Kidney glomerular epithelial cell (primary cell): ENCODE results near the gene IHH.
A peak's percentile ranks its signal among the peaks of the same experiment; 100 is the strongest.

Experiments used
- DNase-seq: peaks from one replicate; lab custom pipeline; 2025; lab: John Stamatoyannopoulos, UW

IHH gene

DNA sequence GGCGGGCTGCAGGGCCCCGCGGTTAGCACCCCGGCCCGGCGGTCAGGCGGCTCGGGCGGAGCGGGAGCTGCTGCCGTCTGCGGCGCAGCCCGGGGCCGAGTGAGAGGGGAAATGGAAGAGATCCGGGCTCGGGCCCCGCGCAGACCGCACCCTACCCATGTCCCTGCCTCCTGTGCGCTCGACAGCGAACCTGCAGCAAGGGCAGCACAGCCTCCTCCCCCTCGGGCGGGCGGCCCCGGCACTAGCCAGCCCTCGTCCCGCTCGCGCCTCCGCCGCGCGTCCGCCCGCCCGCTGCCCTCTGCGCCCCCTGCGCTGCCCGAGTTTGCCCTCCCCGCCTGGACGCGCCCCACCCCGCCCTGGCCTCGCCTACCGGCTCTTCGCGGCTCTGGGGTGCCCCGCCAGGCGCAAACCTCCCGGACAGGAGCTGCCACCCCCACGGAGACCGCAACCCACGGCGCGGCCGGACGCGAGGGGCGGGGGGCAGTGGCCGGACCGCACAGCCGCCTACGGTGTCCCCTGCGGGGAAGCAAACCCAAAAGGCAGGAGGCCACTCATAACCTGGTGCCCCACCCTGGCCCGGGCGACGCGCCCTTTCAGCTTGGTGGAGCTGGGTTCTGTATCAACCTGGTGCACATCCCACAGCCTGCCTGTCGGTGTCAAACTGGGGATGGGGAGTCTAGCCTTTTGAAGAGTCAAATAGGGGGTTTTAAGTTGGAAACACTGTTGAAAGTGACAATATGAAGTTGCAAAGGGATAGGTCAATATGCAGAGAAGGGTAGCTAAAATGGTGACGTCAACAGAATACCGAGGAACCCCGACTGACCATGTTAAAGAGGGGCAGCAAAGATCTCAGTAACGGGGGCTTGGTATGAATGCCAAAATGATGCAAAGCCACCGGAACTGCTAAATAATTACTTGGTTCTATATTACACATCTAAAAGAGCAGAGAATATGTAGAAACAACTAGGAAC is at the start of gene IHH:
TSS of gene IHH (minus strand) at position 101 of the 971 bp plus-strand sequence. CDS start 454 bp downstream, outside the sequence.
- DNase-seq: no peak

DNA sequence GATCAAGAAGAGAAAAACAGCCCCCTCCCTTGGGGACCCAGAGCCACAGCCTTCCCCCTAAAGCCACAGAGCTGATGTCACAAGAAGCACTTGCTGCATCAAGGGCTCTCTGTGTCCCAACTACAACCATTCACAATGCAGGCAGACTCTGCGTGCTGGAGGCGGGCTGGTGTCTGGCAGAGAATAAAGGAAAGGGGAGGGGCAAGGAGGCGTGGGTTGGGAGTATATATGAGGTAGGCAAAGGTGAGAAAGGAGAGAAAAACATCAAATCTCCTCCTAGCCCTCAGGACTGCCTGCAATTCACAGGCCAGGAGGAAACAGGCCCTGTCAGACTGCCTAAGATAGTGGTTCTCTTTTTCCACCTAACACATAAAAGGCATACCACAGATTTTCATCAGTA is 48.8 kb upstream of the IHH start:
- no peak for DNase-seq

DNA sequence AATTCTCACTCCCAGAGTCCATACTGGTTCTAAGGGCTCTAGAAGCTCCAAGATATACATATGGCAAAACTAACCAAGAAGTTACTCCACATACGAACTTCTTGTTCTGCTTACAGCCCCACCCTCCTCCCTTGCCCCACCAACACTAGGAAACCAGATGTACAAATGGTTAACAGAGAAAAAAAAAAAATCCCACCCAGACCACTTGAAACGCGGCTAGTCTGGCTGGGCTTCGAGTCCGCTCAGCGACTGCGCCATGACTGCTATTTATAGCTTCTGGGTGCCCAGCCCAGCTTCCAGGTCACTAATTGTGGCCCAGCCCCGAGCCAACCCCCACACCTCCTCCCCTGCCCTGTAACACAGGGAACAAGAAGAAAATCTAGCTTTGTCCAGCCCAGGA is 47.0 kb upstream of the IHH start:
- no peak for DNase-seq

DNA sequence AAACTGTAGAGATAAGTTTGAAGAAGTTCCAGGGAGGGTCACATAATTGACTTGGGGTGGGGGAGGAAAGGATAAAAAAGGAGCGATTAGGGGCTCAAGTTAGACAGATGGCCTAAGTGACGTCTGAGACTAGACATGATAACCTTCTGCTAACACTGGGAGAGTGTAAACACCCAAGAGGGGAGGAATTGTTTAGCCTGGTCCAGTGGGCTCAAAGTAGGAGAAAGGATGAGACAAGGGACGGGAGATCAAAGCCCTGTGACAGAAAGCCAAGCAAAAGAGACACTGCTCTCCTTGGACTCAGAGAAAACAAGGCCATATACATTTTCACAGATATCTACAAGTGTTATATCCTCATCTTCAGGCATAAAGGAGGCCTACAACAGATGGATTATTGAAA is 45.5 kb upstream of the IHH start:
- DNase-seq: no peak

DNA sequence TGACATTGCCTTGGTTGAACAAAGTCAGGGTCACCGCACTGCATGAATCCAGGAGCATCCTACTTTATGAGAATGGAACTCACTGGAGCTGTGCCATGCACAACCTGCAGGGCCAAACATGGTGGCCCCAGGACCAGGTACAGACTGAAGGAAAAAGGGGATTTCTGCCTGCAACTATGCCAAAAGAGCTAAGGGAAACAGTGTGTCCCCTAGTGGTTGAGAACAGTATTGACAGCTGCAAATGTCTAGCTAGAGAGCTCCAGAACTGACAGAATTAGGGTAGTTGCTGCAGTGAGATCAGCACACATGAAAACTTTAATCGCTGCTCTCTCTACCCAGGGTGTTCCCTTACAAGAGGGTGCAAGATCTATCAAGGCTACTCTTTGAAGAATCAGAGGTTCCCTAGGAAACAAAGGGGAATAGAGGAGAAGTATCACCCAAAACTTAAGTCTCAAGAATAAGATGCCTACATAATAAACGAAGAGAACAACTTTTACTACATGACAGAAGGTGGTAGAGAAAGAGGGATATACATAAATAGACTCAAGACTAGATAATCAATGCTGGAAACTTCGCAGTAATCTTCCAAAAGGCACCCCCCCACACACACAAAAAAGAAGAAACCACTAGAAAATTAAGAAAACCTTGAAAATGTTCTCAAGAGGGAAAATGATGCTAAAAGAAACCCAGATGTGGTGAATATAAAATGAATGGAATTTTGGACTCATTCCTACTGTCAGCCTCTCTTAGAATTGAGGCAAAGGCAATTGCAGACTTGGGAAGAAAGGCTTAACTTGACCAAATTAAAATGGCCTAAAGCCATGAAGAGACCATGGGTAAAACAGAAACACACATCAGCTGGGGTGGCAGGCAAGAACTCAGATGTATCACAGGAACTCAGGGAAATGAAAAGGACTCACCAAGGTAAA is 43.6 kb upstream of the IHH start:
- DNase-seq: peak; percentile 33

DNA sequence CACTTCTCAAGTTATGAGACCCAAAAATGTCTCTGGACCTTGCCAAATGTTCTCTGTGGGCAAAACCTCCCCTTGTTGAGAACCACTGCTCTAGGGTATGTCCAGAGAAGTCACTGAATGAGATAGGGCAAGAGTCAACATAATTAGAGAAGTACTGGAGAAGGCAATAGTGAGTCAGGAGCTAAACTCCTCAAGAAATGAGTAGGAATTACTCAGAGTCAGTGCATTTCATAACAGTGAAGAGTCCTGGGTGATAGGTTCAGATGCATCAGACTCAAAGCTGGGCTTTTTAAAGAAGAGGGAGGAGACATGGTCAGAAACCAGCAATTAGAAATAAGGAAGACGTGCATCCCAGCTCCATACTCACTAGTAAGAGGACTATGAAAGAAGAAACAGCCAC is 38.6 kb upstream of the IHH start:
- DNase-seq: peak; percentile 3

DNA sequence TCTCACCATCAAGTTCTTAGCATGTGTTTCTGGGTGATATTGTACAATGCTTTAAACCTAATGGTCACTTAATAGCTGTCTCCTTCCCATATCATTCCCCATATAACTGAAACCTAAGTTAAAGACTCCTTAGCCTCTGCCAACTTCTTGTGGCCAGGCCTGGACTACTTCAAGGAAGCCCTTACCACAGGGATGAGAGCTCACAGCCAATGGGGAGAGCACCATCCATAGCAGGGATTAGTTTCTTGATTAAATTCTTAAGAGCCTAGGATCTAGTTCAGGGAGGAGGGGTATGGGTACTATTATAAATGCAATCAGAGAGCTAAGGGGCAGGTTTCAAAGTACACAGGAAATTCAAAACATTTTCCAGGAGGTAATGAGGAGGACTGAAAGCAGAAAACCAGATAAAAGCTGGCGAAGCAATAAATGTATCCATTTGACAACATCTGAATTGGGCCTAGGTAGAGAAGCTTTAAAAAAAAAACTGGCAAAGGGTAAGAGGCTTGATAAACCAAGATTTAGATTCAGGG is 34.8 kb upstream of the IHH start:
- no peak for DNase-seq

DNA sequence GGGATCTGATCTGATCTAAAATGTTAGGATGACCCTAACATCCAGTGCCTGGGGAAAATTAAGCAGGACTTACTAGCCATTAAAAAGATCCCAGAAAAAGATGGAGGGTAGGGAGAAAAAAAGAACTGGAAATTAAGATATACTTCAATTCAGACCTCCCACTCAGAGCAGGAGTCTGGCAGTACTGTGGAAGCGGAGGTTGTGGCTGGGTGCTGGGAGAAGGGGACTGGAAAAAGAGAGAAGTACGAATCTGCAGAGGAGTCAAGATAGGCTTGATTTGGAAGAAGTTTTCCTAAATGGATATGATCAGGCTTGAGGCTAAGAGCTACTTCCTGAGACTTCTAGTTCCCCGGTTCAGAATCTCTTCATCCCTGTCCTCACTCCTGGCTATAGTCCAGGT is 33.5 kb upstream of the IHH start:
- DNase-seq: no peak

DNA sequence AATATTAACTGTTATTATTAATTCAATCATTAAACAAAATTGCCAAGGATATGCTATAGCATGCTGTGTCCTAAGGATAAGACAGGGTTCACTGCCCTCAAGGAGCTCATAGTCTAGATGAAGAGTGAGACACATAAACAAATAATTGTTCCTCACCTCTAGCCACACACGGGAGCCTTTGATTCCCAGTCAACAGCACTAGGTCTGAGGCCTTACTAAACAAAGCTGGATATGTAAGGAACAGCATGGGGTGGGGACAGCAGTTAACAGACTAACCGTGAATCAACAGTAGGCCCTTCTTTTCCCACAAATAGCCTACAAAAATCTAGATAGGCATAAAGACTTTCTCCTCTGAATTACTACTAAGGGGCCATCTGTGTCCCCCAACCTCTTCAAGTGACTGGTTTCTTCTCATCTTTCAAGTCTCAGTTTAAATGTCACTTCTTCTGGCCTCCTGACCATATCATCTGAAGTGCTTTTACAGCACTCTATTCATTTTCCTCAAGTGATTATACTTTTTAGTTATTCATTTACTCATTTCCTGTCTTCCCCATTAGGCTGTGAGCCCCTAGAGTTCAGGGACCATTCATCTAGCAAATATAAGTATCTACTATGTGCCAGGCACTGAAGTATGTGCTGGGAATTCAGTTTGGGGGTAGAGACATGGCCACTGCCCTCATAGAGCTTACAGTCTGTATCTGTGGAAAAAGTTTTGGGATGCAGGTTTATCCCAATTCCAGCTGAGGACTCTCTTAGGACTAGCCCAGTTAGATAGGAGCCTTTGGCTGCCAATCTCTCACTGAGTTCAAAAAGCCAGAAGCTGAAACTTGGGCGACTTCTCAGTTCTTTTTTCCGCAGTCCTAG is 29.9 kb upstream of the IHH start:
- DNase-seq: no peak

DNA sequence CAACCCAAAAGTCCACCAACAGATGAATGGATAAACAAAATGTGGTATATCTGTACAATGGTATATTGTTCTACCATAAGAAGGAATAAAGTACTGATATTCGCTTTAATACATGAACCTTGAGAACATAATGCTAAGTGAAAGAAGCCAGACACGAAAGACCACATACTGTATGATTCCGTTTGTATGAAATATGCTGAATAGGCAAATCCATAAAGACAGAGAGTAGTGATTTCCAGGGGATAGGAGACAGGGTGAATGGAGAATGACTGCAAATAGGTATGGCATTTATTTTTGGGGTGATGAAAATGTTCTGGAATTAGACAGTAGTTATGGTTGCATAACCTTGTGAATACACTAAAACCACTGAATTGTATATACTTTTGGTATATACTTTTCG is 28.6 kb upstream of the IHH start:
- DNase-seq: no peak

DNA sequence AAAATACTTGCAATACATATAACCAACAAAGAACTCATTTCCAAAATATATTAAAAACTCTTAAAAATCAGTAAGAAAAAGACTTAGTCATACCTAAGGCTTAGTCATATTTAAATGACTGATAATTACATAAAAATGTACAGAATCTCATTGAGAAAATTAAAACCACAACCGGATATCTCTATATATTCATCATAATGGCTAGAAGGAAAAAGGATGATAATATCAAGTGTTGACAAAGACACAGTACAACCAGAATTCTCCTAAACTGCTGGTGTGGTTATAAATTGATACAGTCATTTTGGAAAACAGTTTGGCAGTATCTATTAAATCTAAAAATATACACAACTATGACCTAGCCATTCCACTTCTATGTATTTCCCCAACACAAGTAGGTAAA is 27.1 kb upstream of the IHH start:
- no peak for DNase-seq

DNA sequence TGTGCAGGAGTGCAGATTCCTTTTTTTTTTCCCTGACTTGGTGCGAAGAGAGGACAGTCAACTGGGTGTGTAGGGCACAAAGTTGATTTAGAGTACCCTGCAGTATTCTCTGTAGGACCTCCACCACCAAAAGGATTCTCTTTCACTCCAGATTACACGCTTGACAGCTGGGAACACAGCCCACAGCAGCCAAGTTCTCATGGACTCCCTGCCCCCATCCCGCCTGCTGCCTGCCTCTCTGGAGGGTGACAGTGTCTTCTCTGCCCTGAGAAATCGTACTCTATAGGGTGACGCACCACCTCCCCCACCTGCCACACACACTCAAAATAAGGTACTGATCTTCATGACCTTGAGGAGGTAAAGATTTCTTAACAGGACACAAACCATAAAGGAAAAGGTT is 26.6 kb upstream of the IHH start:
- no peak for DNase-seq

DNA sequence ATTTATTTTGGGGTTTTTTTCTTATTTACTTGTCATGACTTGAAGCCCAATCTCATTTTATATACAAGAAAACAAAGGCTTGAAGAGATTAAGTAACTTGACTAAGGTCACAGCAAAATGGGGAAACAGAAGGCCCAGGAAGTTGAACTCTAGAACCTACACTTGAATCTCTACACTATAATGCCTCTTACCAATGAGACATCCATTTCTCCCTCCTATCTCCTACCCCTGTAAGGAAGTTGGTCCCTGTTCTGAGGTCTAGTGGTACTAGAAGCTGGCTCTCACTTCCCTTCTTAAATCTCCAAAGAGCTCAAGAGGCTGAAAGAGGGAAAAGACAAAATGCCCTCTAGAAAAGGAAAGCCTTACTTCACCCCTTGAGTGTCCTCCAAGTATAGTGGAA is 25.5 kb upstream of the IHH start:
- no peak for DNase-seq

DNA sequence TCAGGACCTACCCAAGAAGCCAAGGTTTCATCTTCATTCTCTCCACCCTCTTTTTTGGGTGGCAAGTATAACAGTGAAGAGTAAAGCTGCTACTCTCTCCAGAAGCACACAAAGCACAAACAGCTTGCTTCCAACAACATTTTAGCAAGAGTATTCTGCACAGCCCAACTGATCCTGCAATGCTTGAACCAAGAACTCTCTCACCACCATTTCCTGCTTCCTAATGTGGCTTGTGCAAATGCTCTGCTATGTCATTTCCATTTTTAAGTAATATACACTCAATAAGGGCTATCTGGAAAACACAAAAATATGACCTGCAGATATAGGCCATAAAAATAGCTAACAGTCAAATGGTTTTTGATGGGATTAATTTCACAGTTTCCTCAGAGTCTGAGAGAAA is 24.1 kb upstream of the IHH start:
- DNase-seq: no peak

DNA sequence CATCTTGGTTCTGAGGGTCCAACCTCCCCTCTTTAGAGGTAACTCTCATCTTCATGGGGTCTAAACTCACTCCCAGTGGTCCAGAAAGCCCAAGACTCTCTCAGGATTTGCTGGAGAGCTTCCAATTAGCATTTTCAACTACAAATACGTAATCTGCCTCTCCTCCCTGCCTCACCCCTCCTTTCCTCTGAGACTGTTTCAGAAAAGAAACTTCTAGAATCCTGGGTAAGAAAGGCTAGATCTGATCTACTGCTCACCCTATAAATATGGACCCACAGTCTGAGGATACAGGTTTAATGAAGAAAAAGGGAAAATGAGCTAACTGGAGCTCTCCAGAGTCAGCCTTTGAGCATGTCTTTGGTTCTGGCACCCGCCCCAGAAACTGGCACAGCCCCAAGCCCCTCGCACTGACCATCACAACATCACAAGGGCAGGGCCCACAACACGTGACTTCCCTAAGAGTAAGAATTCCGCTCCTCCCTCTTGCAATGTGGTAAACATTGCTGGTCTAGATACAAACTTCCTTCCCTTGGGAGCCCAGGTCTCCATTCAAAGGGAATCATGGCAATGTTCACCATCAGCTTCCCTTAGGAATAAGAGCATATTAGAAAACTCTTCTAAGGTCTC is 21.7 kb upstream of the IHH start:
- DNase-seq: no peak

DNA sequence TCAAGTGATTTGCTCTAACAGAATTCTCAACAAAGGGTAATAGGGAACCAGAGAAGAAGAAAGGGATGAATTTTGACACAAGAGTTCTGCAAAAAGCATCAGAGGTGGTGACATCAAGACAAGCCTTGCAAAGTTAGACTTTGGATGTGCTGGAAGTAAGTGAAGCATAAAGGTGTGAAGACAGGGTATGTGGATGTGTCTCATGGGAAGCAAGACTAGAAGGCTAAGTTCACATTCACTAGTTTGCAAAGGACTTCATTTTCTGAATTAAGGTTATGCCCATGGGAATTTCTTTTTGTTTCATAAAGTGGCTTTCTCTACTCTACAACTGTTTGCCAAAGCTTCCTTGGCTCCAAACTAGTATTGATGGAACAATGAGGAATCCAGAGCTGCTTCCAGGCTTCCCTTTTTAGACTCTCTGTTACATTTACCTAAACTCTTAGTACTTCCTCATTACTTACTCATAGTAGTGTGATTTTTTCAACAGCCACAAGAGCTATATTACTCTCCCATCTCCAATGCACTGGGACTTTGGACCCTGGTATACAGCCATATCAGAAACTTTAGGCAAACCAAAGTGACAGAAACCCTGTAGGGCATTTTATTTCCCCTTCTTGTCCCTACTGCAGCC is 21.1 kb upstream of the IHH start:
- DNase-seq: no peak

DNA sequence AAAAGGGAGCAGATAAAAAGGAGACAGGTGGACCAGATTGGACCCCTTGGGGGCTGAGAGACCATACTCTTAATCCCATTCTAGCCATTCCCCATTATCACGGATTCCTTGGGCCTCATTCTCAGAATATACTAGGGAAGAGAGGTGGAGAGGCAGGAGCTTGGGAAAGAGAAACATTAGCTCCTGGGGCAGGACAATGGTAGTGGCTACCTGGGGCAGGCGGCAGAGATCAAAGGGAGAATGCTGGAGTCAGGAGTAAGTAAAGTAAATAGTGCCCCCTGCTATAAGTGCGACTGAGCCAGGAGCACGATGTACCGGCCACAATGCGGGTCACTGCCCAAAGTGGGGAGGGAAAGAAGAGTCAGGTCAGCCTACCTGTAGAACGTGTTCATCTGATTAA is 20.4 kb upstream of the IHH start:
- no peak for DNase-seq

DNA sequence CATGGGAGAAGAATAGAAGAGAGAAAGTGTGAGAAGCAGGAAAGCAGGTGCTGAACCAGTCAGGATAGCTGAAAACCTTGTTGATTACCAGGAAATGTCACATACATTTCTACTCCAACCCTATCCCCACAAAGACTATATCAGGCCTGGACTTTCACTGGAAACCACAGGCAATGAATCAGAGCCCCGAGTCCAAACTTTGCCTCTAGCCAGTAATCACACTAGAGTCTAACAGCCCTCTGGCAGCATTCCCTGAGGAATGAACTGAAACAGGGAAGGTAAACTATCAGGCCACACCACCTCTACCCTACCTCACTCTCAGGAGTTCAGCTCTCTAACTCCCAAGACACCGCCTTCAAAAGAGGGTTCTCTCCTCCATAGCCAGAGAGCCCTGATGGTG is 18.7 kb upstream of the IHH start:
- no peak for DNase-seq

DNA sequence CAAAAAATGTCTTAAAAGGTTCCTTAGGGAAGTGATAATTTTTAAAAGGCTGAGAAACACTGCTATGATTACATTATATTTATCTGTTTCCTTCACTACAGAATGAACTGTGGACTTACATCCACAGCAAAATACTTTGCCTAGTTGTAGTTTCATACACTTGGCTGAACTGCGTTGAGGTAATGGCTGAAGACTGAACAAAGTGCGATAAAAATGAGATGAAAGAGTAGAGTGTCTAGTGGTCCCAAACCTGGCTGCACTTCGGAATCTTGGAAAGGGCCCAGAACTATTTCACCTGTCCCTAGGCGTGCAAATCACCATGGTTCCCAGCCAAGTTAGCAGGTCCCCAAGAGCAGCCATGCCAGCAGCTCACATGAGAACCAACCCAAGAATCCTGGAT is 18.2 kb upstream of the IHH start:
- DNase-seq: no peak

DNA sequence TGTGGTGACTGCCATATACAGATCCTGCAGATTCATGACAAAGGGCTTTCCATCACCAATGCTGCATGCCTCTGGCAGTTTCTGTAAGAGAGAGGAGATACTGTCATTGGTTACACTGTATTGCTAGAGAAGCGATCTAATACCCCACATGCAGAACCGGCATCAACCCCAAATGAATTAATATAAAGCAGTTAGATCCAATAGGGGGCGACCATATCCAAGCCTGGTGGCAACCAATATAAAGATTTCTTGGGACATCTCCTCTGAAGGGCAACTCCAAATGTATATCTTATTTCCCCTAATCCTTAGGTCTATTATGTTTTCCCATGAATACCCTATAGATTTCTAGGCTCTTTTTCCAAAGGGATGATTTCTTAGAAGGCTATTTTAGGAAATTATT is 17.4 kb upstream of the IHH start:
- no peak for DNase-seq

DNA sequence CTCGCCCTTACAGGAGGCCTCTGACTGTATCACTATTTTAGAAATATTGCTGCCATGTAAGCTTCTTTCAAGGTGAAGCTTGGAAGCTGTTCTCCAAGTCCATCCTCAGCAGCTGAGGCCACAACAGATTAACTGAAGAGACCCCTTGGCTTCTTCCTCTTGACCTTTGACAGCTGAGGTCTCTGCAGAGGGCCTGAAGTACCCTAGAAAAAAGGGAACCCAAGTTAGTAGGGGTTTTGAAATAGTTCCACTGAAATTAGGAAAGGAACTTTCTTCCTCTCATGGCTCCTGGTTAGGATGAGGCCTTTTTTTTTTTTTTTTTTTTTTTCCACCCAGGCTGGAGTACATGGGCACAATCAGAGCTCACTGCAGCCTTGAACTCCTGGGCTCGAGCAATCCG is 15.5 kb upstream of the IHH start:
- DNase-seq: no peak
